A673 (cell line): ENCODE results near the gene DNM1. TPM values are rescaled to one million over a fixed set of nuclear protein-coding genes. Genes with fewer than 3 reads are reported as not detected.

Source experiments
- BruUV-seq: library from RNA; stranded (reverse); fragments of 400-500 nt; replicated peaks from 2 replicates; lab custom pipeline; 2021; lab: Mats Ljungman, UMichigan
- CTCF ChIA-PET: fragments of 300-600 bp; sonication (Branson Sonifier 250); formaldehyde crosslinking; loops from one replicate; lab custom pipeline; 2022; ENCODE audit warnings: antibody characterized with exemption; lab: Charles Lee
- POLR2A ChIA-PET: fragments of 300-600 bp; sonication (Branson Sonifier 250); formaldehyde crosslinking; loops from one replicate; lab custom pipeline; 2022; ENCODE audit warnings: antibody characterized with exemption; ENCODE audit not compliant: low non-redundant PET; lab: Charles Lee
- DNase-seq: peaks from one replicate; pipeline ENCODE4 v3.0.0-alpha.2; 2015; ENCODE audit warnings: low spot score
- H3K27ac ChIP-seq: fragments of 200-600 bp; sonication (generic); 2 replicates; pipeline ENCODE4 v1.5.1; 2016; ENCODE audit warnings: mixed run types, low read depth, mild to moderate bottlenecking, mixed read lengths, antibody characterized with exemption, low read length; ENCODE audit not compliant: poor library complexity, severe bottlenecking
- H3K27me3 ChIP-seq: fragments of 200-600 bp; sonication (generic); replicated peaks from 2 replicates; pipeline ENCODE4 v1.6.1; 2017; ENCODE audit warnings: mixed run types, low read depth, mild to moderate bottlenecking, mixed read lengths, antibody characterized with exemption, low read length; ENCODE audit not compliant: insufficient read depth, poor library complexity
- H3K36me3 ChIP-seq: fragments of 200-600 bp; sonication (generic); 2 replicates; pipeline ENCODE4 v1.6.1; 2016; ENCODE audit warnings: mixed run types, mild to moderate bottlenecking, mixed read lengths, antibody characterized with exemption, low read length; ENCODE audit not compliant: insufficient read depth, poor library complexity, severe bottlenecking
- H3K4me1 ChIP-seq: fragments of 200-600 bp; sonication (generic); 2 replicates; pipeline ENCODE4 v1.6.1; 2017; ENCODE audit warnings: mixed run types, mild to moderate bottlenecking, mixed read lengths, antibody characterized with exemption, low read length; ENCODE audit not compliant: insufficient read depth, poor library complexity, severe bottlenecking
- H3K4me3 ChIP-seq: fragments of 200-600 bp; sonication (generic); 2 replicates; pipeline ENCODE4 v1.5.1; 2016; ENCODE audit warnings: low read depth, mixed run types, mild to moderate bottlenecking, mixed read lengths, low read length; ENCODE audit not compliant: poor library complexity, severe bottlenecking
- H3K9me3 ChIP-seq: fragments of 200-600 bp; sonication (generic); 2 replicates; pipeline ENCODE4 v1.6.1; 2016; ENCODE audit warnings: mixed run types, low read depth, mild to moderate bottlenecking, mixed read lengths, antibody characterized with exemption, low read length; ENCODE audit not compliant: poor library complexity, severe bottlenecking
- EZH2 ChIP-seq: fragments of 200-600 bp; sonication (generic); IDR thresholded peaks from 2 replicates; pipeline ENCODE4 v1.6.1; 2017; ENCODE audit warnings: borderline replicate concordance, low read depth, mild to moderate bottlenecking, mixed read lengths, antibody characterized with exemption, low read length; ENCODE audit not compliant: poor library complexity, severe bottlenecking
- intact Hi-C: fragments of 100-400 bp; cut with micrococcal nuclease; formaldehyde crosslinking; loops from one replicate; pipeline ENCODE4 v1.10.0; 2022; ENCODE audit not compliant: unreplicated experiment
- total RNA-seq: library from RNA; stranded (reverse); gene quantifications from 2 replicates; pipeline ENCODE4 v1.2.3, GENCODE V29; 2021
- TF ChIP-seq, protein P1 (sequence below): fragments of 300-800, 200-600 bp; sonication (generic); conservative IDR thresholded peaks from 2 replicates; pipeline ENCODE4 v1.5.1; 2017; ENCODE audit warnings: low read depth, mild to moderate bottlenecking, antibody characterized with exemption, low read length, moderate library complexity, mixed read lengths

Gene DNM1
- total RNA-seq, 1 experiment from 2014 or later: 7.6 TPM

DNA sequence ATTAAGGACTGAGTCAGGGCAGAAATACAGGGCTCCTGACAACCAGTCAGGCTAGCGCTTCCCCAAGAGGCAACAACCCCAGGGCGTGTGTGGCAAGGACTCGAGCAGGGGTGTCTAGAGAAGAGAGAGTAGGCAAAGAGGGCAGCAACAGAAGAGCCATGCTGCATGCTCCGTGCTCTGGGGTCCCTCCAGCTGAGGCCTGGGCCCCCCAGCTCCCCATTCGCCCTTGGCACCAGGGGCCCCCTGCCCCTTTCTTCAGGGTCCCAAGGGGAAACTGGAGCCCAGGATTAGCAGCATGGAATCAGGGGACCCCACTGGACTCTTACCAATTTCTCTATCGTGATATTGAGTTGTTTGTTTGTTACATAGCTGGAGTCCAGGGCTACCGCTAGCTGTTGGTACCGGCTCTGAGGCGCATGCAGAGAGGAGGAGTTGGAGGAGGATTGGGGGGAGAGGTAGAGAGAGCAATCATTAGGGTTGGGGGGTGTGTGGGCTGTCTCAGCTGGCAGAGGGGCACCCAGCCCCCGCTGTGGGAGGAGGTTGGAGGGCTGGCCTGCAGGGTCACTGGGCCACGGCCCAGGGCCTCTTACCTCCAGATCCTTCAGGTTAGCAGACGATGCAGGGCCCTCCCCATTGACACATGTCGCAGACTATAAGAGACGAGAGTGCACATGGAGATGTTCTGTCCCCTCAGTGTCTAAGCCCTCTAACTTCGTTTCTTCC is 63.9 kb downstream of the DNM1 start:
- Histone ChIP-seq H3K4me3 (no peak overlapping the region), H3K9me3 (no peaks in the 10 kb centered on the region), H3K27ac (no peak overlapping the region), H3K4me1 (no peaks in the 10 kb centered on the region), H3K27me3 (no peaks in the 10 kb centered on the region), H3K36me3 (peaks cover 11% of the 10 kb centered on the region)
- intact Hi-C loops: no loop called here
- CTCF ChIA-PET: no interaction called here
- TF ChIP-seq EZH2: no peak
- TF ChIP-seq, protein P1, sequence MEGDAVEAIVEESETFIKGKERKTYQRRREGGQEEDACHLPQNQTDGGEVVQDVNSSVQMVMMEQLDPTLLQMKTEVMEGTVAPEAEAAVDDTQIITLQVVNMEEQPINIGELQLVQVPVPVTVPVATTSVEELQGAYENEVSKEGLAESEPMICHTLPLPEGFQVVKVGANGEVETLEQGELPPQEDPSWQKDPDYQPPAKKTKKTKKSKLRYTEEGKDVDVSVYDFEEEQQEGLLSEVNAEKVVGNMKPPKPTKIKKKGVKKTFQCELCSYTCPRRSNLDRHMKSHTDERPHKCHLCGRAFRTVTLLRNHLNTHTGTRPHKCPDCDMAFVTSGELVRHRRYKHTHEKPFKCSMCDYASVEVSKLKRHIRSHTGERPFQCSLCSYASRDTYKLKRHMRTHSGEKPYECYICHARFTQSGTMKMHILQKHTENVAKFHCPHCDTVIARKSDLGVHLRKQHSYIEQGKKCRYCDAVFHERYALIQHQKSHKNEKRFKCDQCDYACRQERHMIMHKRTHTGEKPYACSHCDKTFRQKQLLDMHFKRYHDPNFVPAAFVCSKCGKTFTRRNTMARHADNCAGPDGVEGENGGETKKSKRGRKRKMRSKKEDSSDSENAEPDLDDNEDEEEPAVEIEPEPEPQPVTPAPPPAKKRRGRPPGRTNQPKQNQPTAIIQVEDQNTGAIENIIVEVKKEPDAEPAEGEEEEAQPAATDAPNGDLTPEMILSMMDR: no peak
- POLR2A ChIA-PET: no interaction called here
- DNase-seq: no peak
- BruUV-seq: no TSS peak

DNA sequence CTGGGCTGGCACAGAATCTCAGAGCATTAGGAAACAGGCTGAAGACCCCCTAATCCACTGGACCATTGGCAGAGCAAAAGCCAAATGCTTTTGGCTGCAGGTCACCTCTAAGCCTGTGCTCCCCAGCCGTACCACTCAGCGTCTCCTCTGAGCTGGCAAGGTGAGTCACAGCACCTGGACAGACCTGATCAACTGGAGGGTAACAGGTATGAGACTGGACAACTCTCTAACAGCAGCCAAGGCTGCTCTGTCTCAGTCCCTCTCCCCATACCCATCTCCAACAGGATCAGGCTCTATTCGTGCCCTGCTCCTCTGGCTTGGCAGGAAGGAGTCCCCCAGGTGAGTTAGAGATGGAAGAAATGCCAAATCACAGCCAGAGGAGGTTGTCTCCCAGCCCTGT is 67.9 kb downstream of the DNM1 start:
- intact Hi-C loops: no loop called here
- no TSS peak for BruUV-seq
- no peak overlapping the region for H3K27ac ChIP-seq

DNA sequence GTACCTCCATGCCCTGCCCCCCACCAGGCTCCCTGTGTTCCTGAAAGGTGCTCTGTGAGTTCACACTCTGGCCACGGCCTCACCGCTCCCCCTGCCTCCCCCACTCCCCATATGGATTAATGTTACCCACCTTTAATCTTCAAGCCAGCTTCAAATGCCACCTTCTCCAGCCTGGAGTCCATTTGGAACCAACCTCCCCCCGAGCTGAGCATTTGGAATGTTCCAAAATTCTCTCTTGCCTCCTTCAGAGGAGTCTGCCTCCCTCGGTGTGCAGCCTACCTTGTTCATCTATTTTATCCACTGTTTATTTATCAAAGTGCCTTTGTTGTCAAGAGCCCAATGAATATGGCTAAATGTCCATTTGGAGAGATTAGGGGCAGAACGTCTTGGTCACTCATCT is 68.3 kb downstream of the DNM1 start:
- POLR2A ChIA-PET: no interaction called here
- CTCF ChIA-PET: no interaction called here
- intact Hi-C loops: no loop called here
- BruUV-seq: no TSS peak
- peaks cover 10% of the 10 kb centered on the region for H3K36me3 ChIP-seq
- H3K4me3 ChIP-seq: no peak overlapping the region
- no peak overlapping the region for H3K27ac ChIP-seq
- peaks cover 5% of the 10 kb centered on the region for H3K4me1 ChIP-seq
- H3K27me3 ChIP-seq: no peaks in the 10 kb centered on the region
- no peak for DNase-seq
- TF ChIP-seq, protein P1: no peak
- TF ChIP-seq EZH2: no peak
- H3K9me3 ChIP-seq: no peaks in the 10 kb centered on the region

More for the DNA sequence above, 67.9 kb downstream of the DNM1 start:
- H3K9me3 ChIP-seq: no peaks in the 10 kb centered on the region
- POLR2A ChIA-PET: no interaction called here
- H3K4me3 ChIP-seq: no peak overlapping the region
- TF ChIP-seq, protein P1: no peak
- no peak for TF ChIP-seq EZH2
- no peaks in the 10 kb centered on the region for H3K27me3 ChIP-seq
- CTCF ChIA-PET: no interaction called here
- H3K36me3 ChIP-seq: peaks cover 12% of the 10 kb centered on the region
- DNase-seq: no peak
- H3K4me1 ChIP-seq: peaks cover 5% of the 10 kb centered on the region
